GM18507 (cell line): ENCODE data around the gene ITGB2.

Experiments
- DNase-seq: peaks from one replicate; pipeline ENCODE4 v3.0.0; 2011; ENCODE audit warnings: low read depth; ENCODE audit not compliant: insufficient read length; ENCODE audit errors: extremely low spot score
- FAIRE-seq: peaks from 2 replicates; lab custom pipeline; 2011; peaks lifted over from hg19 to GRCh38; lab: Jason Lieb, UNC

The ITGB2 gene

GRCh38 chr21:44858291-44858690, 62.4 kb downstream of the ITGB2 start:
- DNase-seq (no peak), FAIRE-seq (no peak)

DNA sequence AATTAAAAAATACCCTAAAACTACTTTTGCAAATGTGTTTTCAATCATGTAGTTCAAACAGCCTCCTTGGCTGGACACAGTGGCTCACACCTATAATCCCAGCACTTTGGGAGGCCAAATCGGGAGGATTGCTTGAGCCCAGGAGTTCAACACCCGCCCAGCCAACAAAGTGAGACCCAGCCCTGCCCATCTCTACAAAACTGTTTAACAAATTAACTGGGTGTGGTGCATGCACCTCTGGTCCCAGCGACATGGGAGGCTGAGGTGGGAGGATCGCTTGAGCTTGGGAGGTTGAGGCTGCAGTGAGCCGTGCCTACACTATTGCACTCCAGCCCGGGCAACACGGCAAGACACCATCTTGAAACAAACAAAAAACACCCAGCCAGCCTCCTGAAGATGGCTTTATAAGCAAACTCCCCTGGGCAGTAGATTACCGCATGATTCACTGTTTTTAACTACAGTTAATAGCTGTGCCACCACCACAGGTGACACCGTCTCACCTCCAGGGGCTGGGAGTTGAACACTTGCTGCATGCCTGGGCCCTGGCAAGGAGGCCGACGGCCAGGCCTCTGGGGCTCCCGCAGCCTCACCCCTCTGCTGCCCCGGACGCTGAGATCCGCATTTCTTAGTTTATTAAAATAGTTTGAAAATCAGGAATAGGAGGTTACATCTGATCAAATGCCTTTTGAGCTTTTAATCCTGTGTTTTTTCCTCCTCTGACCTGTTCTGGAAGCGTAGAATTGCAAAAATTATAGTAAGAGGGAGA, 63.4 kb downstream of the ITGB2 start:
- no peak for DNase-seq
- no peak for FAIRE-seq

- no peak for DNase-seq
- FAIRE-seq = no peak
These were observed 64.6 kb downstream of the ITGB2 start for GRCh38 chr21:44856131-44856530.

- FAIRE-seq (no peak), DNase-seq (no peak)
These were observed 65.1 kb downstream of the ITGB2 start for GRCh38 chr21:44855572-44855971.

DNA sequence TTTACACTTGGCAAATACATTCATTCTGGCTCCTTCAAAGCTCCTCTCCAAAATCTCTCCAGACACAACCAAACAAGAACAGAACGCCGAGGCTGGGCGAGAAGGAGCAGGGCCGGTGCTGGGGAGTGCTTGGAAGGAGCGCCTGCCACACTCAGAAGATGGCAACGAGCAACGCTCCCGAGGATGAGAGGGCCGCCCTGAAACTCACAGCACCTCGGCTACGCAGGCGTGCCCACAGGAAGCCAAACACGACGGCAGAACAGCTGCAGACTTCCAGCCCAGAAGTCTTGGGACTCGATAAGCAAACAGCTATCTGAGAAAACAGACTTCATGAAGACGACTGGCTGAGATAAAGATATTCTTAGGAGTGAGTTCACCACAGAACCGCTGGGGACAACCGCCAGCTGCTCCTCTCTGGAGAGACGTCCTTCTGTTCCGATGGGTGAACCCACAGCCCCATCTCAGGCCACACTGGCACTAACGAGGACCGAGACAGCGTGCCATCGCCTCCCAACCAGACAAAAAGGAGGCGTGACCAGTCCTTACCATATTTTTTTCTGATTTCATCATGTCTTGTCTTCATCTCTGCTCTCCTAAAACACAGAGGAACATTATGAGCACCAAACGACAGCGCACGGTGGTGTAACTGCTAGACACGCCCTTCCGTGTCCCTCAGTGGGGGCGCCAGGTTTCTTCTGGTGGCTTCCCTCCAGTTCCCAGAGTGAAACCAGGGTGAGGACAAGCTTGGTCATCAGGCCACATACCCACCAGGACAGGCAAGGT, 65.8 kb downstream of the ITGB2 start:
- DNase-seq (no peak), FAIRE-seq (no peak)

- FAIRE-seq = no peak
These were observed 66.4 kb downstream of the ITGB2 start for GRCh38 chr21:44854391-44854663.

DNA sequence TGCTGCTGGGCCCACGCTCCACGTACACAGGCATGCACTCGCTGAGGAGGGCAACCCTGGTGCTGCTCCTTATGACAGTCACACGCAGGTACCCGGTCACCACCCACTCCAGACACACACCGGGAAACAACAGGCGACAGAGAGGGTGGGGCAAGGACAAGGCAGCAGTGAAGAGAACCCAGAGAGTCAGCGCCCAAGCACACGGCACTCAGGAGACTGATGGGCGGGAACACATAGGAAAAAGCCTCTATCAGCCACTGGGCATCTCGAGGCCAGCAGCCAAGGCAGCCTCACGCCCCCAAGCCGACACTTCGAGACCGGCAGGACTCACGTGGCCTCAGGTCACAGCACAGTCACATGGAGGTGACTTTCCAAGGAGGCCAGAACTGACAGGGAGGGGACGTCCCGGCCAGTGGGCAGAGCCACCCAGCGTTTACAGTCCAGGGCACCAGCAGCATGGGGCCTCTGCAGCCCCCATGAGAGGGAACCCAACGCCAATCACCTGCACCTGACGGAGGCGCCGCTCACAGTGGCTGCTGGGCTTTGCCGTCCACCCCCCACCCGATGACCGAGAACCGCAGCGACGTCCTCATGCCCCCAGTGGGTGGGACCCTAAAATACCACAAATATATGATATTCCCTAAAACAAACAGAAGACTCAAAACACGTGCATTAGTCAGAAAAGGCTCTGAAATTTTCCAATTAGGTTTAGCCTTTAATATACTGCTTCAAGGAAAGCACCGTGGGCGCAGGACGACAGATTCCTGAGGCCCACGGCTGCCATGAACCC, 66.9 kb downstream of the ITGB2 start:
- DNase-seq (no peak), FAIRE-seq (no peak)

More at GRCh38 chr21:44854391-44854663, 66.4 kb downstream of the ITGB2 start:
- no peak for DNase-seq

GRCh38 chr21:44850905-44851657, 69.6 kb downstream of the ITGB2 start:
- no peak for DNase-seq
- no peak for FAIRE-seq

DNA sequence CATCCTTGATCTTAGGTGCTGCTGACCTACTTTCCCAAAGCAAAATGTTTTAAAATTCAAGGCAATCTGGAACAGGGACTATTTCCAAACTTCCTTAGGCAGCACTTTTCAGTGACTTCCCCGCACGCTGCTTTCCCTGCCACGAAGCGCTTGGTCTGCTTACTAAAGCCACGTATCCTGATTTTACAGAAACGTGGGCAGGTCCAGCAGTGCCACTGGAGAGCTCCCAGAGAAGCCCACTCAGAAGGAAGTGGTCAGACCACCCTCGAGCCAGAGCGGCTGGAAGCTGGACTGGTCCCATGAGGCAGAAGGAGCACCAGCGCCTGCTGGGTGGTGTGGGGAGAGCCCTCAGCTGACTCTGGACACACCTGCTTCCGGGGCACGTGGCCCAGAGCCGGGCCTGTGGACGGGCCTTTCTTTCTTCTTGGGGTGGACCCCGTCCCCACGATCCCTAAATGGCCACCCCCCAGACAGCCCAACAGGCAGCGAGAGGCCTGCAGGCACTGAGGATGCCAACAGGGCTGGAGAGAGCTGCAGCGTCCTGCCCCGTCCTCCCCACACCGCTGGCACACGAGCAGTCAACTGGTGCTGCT, 70.4 kb downstream of the ITGB2 start:
- DNase-seq (no peak), FAIRE-seq (no peak)

- DNase-seq (no peak), FAIRE-seq (no peak)
These were observed 71.0 kb downstream of the ITGB2 start for GRCh38 chr21:44849616-44850130.

GRCh38 chr21:44848821-44849521, 71.7 kb downstream of the ITGB2 start:
- DNase-seq (no peak), FAIRE-seq (no peak)

GRCh38 chr21:44847261-44848056, 73.2 kb downstream of the ITGB2 start:
- FAIRE-seq = no peak
- no peak for DNase-seq

GRCh38 chr21:44846485-44847260, 74.0 kb downstream of the ITGB2 start:
- FAIRE-seq (no peak), DNase-seq (no peak)

DNA sequence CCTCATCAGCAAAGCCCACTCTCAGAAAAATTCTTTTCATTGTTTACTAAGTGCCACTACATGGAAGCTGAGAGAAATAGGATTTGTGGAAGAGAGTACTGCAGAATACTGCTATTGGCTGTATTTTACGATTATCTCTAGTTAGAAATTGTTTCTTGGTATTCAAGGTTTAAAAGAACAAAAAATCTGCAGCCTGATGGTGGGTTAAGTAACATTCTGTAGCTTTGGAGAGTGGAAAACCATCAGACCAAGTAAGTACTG, 74.5 kb downstream of the ITGB2 start:
- DNase-seq = no peak
- no peak for FAIRE-seq

GRCh38 chr21:44845418-44846223, 75.1 kb downstream of the ITGB2 start:
- DNase-seq = peak; percentile 54
- FAIRE-seq = peak; percentile 44

DNA sequence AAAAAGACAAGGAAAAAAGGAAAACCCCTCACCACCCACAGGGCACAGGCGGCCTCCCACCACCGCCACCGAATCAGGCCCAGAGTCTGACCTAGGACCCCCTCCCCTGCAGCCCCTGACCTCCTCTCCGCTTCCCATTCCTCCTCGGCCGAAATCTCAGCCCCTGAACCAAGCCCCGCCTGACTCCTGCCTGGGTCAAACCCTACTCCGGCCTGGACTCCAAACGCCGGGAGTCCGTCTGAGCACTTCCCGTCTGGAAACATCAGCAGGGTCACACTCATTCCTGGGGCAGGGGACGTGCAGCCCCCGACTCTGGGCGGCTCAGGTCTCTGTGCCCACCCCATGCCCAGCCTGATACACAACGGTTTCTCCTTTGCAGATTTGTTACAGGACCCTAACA, 76.4 kb downstream of the ITGB2 start:
- FAIRE-seq (no peak), DNase-seq (no peak)
